WTC11 (cell line): ENCODE results near the gene PRR32.

ENCODE experiments used
- CREB1 ChIP-seq: sonication (generic); formaldehyde crosslinking; IDR thresholded peaks from 2 replicates; pipeline ENCODE4 v1.8.0; 2023; ENCODE audit warnings: mild to moderate bottlenecking, missing genetic modification reagents
- CTCF ChIP-seq: fragments of 200-600 bp; IDR thresholded peaks from 2 replicates; pipeline ENCODE4 v1.8.0; 2022; ENCODE audit warnings: antibody characterized with exemption
- ZBTB43 ChIP-seq: sonication (generic); formaldehyde crosslinking; IDR thresholded peaks from 2 replicates; pipeline ENCODE4 v1.8.1; 2023; ENCODE audit warnings: mild to moderate bottlenecking, missing genetic modification reagents

GRCh38 chrX:126799059-126799458 lies 20.5 kb upstream of the PRR32 start:
- TF ChIP-seq ZBTB43: no peak
- TF ChIP-seq CREB1 (CRISPR knock-in tag): no peak
- TF ChIP-seq CTCF: no peak
